ENCODE results near the gene SHANK1.

Gene SHANK1

GRCh38 chr19:50728084-50728737, 8.6 kb upstream of the SHANK1 start:
- DNase-seq (ENCODE audit: low read depth): no peak

- DNase-seq (ENCODE audit: low read depth): no peak
These were observed 6.3 kb upstream of the SHANK1 start for GRCh38 chr19:50725911-50726230.

DNA sequence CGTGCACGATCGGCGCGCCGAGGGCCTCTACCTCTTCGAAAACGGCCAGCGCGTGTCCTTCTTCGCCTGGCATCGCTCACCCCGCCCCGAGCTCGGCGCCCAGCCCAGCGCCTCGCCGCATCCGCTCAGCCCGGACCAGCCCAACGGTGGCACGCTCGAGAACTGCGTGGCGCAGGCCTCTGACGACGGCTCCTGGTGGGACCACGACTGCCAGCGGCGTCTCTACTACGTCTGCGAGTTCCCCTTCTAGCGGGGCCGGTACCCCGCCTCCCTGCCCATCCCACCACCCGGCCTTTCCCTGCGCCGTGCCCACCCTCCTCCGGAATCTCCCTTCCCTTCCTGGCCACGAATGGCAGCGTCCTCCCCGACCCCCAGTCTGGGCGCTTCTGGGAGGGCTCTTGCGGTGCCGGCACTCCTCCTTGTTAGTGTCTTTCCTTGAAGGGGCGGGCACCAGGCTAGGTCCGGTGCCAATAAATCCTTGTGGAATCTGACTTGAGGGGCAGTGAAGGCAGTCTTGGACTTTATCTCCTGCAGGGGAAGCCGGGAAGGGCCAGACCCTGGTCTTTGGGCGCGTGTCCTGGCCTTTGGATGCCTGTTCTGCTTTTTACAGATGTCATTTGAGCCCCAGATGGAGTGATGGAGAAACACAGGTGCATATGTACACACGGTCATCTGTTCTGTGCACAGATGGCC, 5.8 kb upstream of the SHANK1 start:
- DNase-seq (ENCODE audit: low read depth): no peak

DNA sequence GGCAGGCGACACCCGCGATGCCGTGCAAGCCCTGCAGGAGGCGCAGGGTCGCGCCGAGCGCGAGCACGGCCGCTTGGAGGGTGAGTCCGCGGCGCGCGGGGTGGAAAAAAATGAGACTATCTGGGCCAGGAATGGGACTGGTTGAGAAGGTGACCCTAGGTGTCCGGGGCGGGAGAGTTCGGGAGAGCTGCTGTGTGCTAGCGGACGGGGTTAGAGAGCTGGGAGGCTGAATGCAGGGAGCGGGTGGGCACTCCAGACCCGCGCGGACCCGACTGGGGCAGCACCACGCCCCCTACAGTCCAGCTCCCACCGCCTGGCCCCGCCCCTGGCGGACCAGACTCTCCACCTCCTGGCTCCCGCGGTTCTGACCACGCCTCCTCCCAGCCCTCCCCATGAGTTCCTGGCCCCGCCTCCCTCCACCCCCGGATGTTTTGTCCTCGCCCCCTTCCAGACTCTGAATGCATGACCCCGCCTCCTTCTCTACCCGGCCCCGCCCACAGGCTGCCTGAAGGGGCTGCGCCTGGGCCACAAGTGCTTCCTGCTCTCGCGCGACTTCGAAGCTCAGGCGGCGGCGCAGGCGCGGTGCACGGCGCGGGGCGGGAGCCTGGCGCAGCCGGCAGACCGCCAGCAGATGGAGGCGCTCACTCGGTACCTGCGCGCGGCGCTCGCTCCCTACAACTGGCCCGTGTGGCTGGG, 5.1 kb upstream of the SHANK1 start:
- peak; percentile 93 for DNase-seq (ENCODE audit: low read depth)

- DNase-seq (ENCODE audit: low read depth): no peak
These were observed 4.3 kb upstream of the SHANK1 start for GRCh38 chr19:50723735-50724521.

DNA sequence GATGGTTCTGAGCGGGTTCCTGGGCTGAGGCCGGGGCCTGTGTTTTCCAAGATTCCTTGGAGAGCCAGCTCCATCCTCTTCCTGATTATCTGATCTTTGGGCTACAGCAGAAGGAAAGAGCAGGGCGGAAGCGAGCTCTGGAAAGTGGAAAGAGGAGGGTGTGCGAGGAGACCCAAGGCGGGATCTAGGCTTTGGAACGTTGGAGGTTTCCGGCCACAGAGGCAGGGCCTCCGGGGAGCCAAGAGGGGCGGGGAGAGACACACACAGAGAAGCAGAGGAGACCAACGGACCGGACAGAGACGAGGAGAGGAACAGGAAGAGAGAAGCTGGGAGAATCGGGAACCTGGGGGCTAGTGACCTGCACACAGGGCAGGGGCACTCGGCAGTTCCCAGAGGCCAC, 3.5 kb upstream of the SHANK1 start, which contains the start of gene CLEC11A:
Gene CLEC11A, plus strand, starts transcription at position 296 of the 400 bp plus-strand sequence. CDS start 162 bp downstream, outside the sequence.
- DNase-seq (ENCODE audit: low read depth): no peak

GRCh38 chr19:50722201-50723013, 2.8 kb upstream of the SHANK1 start:
- DNase-seq (ENCODE audit: low read depth): no peak

DNA sequence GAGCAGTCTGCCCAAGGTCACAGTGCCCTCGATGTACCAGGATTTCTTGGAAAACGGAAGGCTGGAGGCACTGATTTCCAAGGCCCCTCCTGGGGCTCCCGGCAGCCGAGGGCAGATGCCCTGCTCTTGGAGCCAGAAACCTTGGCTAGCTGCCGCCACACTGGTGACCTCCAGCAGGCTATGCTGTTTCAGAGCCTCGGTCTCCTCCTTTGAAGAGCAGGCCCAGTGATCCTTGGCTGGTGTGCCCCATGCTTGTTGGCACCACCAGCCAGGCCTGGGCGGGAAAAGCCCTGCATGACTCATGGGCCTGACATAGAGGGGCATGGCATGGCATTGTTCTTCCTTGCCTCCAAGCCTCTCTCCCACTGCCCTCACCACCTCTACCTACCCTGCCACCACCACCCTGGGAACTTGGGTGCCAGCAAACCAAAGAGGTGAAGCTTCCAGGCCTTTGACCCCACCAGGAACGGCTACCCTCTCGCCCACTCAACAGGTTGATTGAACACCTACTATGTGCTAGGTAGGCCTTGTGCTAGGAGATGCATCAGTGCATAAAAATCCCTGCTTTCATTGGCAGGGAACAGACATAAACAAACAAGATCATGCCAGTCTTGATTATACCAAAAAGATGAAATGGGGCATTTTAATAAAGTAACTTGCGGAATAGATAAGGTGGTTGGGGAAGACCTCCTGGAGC, 2.0 kb upstream of the SHANK1 start:
- no peak for DNase-seq (ENCODE audit: low read depth)

DNA sequence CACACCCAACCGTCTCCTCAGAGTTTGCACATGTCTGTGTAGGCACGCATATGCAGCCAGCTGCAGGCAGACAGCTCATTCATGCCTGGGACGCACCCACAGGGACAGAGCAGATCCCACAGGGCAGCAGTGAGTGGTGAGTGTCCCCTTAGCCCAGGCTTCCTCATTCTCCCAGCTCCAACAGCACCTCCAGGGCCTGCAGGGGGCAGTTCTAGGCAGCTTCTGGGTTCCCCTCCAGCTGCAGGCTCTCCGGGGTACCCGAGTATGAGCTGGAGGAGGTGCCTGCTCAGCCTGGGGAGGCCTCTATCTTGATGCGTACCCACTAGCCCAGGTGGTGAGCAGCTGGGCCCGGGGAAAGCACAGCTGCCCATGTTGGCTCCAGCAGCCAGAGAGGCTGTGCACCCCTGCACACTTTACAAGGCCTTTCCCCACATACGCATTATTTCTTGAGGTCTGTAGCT, 1.3 kb upstream of the SHANK1 start:
- no peak for DNase-seq (ENCODE audit: low read depth)

DNA sequence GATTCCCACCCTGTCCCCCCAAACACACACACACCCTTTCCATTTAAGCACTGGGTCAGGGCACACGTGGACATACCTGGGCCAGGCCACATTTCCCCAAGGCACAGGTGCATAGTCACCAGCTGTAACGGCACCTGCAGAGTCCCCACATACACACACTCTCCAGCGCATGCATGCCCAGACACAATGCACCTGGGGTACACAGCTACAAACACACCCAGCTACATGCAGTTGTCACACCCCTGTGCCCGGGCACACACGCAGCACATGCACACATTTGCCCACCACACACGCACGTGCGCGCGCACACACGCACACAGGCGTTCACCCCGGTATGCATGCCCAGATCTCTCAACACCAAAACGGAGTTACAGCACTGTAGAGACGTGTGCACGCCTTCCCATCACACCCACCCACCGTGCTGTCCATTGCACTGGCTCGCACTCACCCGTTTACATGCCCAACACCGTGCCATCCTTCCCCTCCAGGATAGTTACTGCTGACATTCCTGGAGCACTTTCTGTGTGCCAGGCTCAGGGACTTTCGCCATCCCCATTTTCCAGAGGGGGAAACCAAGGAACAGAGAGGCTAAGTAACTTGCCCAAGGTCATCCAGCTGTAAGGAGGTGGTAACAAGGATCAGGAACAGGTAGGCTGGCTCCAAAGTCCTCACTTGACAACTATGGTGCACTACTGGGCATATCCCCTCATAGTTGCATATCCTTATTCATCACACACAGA, 749 bp upstream of the SHANK1 start:
- DNase-seq (ENCODE audit: low read depth): no peak

- no peak for DNase-seq (ENCODE audit: low read depth)
These were observed 525 bp downstream of the SHANK1 start for GRCh38 chr19:50719119-50719435.

- DNase-seq (ENCODE audit: low read depth): no peak
These were observed 1.1 kb downstream of the SHANK1 start for GRCh38 chr19:50718255-50719118.

- DNase-seq (ENCODE audit: low read depth): no peak
These were observed 1.7 kb downstream of the SHANK1 start for GRCh38 chr19:50717891-50718254.

GRCh38 chr19:50717026-50717723, 2.4 kb downstream of the SHANK1 start:
- DNase-seq (ENCODE audit: low read depth): no peak

DNA sequence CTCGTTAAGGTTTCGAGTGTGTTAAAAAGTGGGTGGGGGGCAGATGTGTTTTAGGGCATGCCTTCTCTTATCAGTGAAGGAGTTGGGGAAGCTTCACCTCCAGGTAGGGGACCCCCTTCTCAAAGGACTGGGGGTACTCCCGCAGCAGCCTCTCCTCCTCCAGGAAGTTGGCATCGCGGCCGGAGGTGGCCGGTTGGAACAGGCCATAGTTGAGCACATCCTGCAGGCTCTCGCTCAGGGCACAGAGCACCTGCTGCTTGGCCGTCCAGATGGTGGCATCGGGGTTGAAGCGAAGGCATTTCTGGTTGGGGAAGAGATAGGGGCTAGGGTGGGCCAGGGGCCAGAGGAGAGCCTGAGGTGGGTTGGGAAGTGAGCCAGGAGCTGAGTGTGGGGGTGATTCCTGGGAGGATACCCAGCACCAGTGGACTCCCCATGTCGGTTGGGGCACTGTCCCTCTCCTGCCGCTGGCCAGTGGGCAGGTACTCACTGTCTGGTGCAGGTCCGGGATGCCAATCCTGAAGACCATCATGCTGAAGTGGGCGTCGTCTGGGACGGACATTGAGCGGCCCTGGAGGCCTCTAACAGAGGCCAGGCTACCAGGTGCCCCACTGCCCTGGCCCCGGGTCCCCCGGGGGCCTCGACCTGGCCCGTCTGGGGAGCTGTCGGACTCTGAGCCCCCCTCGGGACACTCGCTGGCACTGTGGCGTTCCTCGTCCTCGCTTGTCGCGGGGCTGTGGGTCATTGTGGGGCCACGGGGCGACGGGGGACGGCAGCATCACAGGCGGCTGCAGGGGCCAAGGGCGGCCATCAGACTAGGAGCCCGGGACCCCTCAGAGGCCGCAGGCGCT, 3.2 kb downstream of the SHANK1 start:
- no peak for DNase-seq (ENCODE audit: low read depth)

DNA sequence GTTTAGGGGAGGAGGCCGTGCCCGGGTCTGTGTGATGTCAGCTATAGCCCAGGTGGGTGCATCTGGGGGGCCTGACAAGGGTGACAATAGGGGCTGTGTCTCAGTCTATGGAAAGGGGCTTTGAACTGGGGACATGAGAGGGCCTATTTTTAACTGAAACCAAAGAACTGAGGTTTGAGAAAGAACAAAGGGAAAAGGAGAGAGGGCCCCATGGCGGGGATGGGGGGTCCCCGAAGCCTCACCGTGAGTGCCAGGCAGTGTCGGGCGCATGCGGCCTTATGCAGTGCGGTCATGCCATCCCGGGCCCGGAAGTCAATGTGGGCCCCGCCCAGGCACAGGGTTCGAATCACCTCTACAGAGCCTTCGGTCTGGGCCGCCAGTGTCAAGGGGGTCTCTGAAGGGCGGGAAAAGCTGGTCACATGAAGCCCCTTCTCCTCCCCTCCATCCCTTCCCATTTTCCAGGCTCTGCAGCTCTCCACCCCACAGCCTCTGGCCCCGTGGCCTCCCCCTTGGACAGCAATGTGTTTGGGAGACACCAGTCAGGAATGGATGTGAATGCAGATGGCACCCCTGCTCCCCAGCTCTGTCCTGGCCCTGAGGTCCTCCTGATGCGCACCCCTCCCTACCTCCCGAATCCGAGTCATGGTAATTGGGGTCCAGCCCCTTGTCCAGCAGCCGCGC, 5.9 kb downstream of the SHANK1 start:
- no peak for DNase-seq (ENCODE audit: low read depth)

- DNase-seq (ENCODE audit: low read depth): no peak
These were observed 6.8 kb downstream of the SHANK1 start for GRCh38 chr19:50712833-50713232.
